Endothelial cell of umbilical vein (primary cell): ENCODE data around the gene SLAMF1. TPM values are rescaled to one million over a fixed set of nuclear protein-coding genes. Genes with fewer than 3 reads are reported as not detected.

Source experiments
- BruUV-seq: library from RNA; stranded (reverse); fragments of 400-500 nt; replicated peaks from 2 replicates; lab custom pipeline; 2021; lab: Mats Ljungman, UMichigan
- CTCF ChIA-PET: fragments of 300-600, 350-600 bp; sonication (Branson Sonifier 250); formaldehyde crosslinking; loops from one replicate; lab custom pipeline; 2021; ENCODE audit warnings: antibody characterized with exemption, inconsistent platforms; lab: Charles Lee
- POLR2A ChIA-PET: fragments of 300-600, 350-600 bp; sonication (Branson Sonifier 250); formaldehyde crosslinking; loops from one replicate; lab custom pipeline; 2021; ENCODE audit warnings: antibody characterized with exemption, inconsistent platforms; lab: Charles Lee
- DNase-seq: peaks from one replicate; pipeline ENCODE4 v3.0.0-alpha.2; 2011; ENCODE audit warnings: low read depth, low spot score
- FAIRE-seq: peaks from 2 replicates; lab custom pipeline; 2011; peaks lifted over from hg19 to GRCh38; lab: Jason Lieb, UNC
- H2AFZ ChIP-seq: 2 replicates; pipeline ENCODE4 v1.6.0; 2012; ENCODE audit warnings: low read depth, low read length, control low read depth, inconsistent platforms
- H3K27ac ChIP-seq: 2 replicates; pipeline ENCODE4 v1.5.1; 2011; ENCODE audit warnings: low read depth, mild to moderate bottlenecking, control low read depth, low read length, moderate library complexity; ENCODE audit not compliant: insufficient read depth
- H3K27me3 ChIP-seq, 2 experiments: 2 replicates each; pipeline versions ENCODE4 v1.6.0 to v1.6.1; 2011; ENCODE audit warnings: low read length in 2 of 2, mixed read lengths in 1 of 2; ENCODE audit not compliant: control insufficient read depth in 2 of 2, insufficient read depth in 2 of 2
- H3K36me3 ChIP-seq, 2 experiments: 2 replicates in 1 of 2; 3 replicates in 1 of 2; pipeline ENCODE4 v1.5.1; 2011; ENCODE audit warnings: low read length in 2 of 2, mild to moderate bottlenecking in 1 of 2, moderate library complexity in 1 of 2; ENCODE audit not compliant: control insufficient read depth in 2 of 2, insufficient read depth in 2 of 2; ENCODE audit errors: extremely low read depth in 1 of 2
- H3K4me1 ChIP-seq: 3 replicates; pipeline ENCODE4 v1.5.1; 2011; ENCODE audit warnings: mild to moderate bottlenecking, low read length; ENCODE audit not compliant: control insufficient read depth, insufficient read depth; ENCODE audit errors: extremely low read depth
- H3K4me2 ChIP-seq: 2 replicates; pipeline ENCODE4 v1.6.1; 2011; ENCODE audit warnings: low read length, control low read depth, mixed read lengths; ENCODE audit not compliant: insufficient read depth
- H3K4me3 ChIP-seq, 3 experiments: fragments of 200-600 bp in 1 of 3; sonication (generic), shearing (Covaris generic) in 1 of 3; replicated peaks in 1 of 3; 2 replicates each; pipeline ENCODE4 v1.5.1; 2011 to 2016; ENCODE audit warnings: control low read depth in 3 of 3, low read length in 3 of 3, mild to moderate bottlenecking in 2 of 3, inconsistent platforms in 1 of 3, low read depth in 1 of 3, moderate library complexity in 1 of 3; ENCODE audit not compliant: insufficient read depth in 1 of 3
- H3K79me2 ChIP-seq: 2 replicates; pipeline ENCODE4 v1.6.0; 2012; ENCODE audit warnings: low read length, inconsistent platforms; ENCODE audit not compliant: control insufficient read depth, insufficient read depth
- H3K9ac ChIP-seq: replicated peaks from 2 replicates; pipeline ENCODE3; 2011; ENCODE audit warnings: low read length, control low read depth; ENCODE audit not compliant: insufficient read depth; ENCODE audit errors: extremely low read depth
- H3K9me1 ChIP-seq: replicated peaks from 3 replicates; pipeline ENCODE4 v1.6.0; 2011; ENCODE audit warnings: mild to moderate bottlenecking, low read length; ENCODE audit not compliant: control insufficient read depth, insufficient read depth; ENCODE audit errors: extremely low read depth
- H3K9me3 ChIP-seq: replicated peaks from 2 replicates; pipeline ENCODE4 v1.5.1; 2012; ENCODE audit warnings: low read length, inconsistent platforms; ENCODE audit not compliant: control insufficient read depth, insufficient read depth
- H4K20me1 ChIP-seq: replicated peaks from 2 replicates; pipeline ENCODE3; 2011; ENCODE audit warnings: mild to moderate bottlenecking, low read length; ENCODE audit not compliant: control insufficient read depth, insufficient read depth; ENCODE audit errors: extremely low read depth
- CTCF ChIP-seq, 2 donors: IDR thresholded peaks; 1 replicate in 1 of 2; 2 replicates in 1 of 2; pipeline ENCODE4 v1.5.1; 2011; ENCODE audit warnings: low read length in 2 of 2, mild to moderate bottlenecking in 2 of 2, moderate library complexity in 2 of 2, control low read depth in 1 of 2, inconsistent platforms in 1 of 2, low read depth in 1 of 2; ENCODE audit not compliant: insufficient read depth in 1 of 2; ENCODE audit errors: extremely low read depth in 1 of 2
- EZH2 ChIP-seq: IDR thresholded peaks from 2 replicates; pipeline ENCODE4 v1.6.1; 2012; ENCODE audit warnings: borderline replicate concordance, low read depth, mild to moderate bottlenecking, moderate library complexity, low read length, inconsistent platforms; ENCODE audit not compliant: severe bottlenecking
- FOS ChIP-seq: IDR thresholded peaks from 2 replicates; pipeline ENCODE4 v1.6.1; 2011; ENCODE audit warnings: mild to moderate bottlenecking, low read length, moderate library complexity, borderline replicate concordance; ENCODE audit not compliant: insufficient read depth
- GATA2 ChIP-seq: IDR thresholded peaks from 2 replicates; pipeline ENCODE4 v1.7.0; 2011; ENCODE audit warnings: low read depth, mild to moderate bottlenecking, moderate library complexity, mixed read lengths, low read length; ENCODE audit not compliant: insufficient read length, insufficient read depth
- JUN ChIP-seq: IDR thresholded peaks from 2 replicates; pipeline ENCODE4 v1.6.1; 2011; ENCODE audit warnings: borderline replicate concordance, low read depth; ENCODE audit not compliant: insufficient read length, insufficient read depth
- MAX ChIP-seq: IDR thresholded peaks from 2 replicates; pipeline ENCODE4 v1.6.1; 2011; ENCODE audit not compliant: insufficient read depth, insufficient read length
- MYC ChIP-seq: IDR thresholded peaks from one replicate; pipeline ENCODE4 v1.6.1; 2011; ENCODE audit warnings: mild to moderate bottlenecking, low read depth, low read length
- POLR2A ChIP-seq: IDR thresholded peaks from 2 replicates; pipeline ENCODE4 v1.6.1; 2012; ENCODE audit warnings: low read depth, mild to moderate bottlenecking, control low read depth, low read length
- POLR2AphosphoS5 ChIP-seq: IDR thresholded peaks from 2 replicates; pipeline ENCODE4 v1.6.1; 2012; ENCODE audit warnings: low read depth, mild to moderate bottlenecking, control low read depth, low read length, moderate library complexity; ENCODE audit not compliant: insufficient read depth
- dilution Hi-C: fragments of 300-500 bp; cut with MboI; formaldehyde crosslinking; loops from one replicate; pipeline ENCODE4 v1.15.0; 2019; ENCODE audit warnings: low sequenced_read_pairs; ENCODE audit not compliant: extremely low pct_ligation_motif_present
- intact Hi-C: fragments of 100-400 bp; cut with micrococcal nuclease; formaldehyde crosslinking; loops from one replicate; pipeline ENCODE4 v1.10.0; 2022
- polyA plus RNA-seq, 4 experiments: library from polyadenylated mRNA; depleted of rRNA in 3 of 4; stranded (reverse) in 3 of 4; unstranded in 1 of 4; fragments of >200 nt; gene quantifications; 2 replicates each; pipeline versions ENCODE4 v1.2.1 to v1.2.3, GENCODE V29; 2011 to 2012; ENCODE audit warnings: missing spikeins in 1 of 4
- total RNA-seq: library from RNA; stranded (reverse); gene quantifications from 2 replicates; pipeline ENCODE4 v1.2.3, GENCODE V29; 2021

The SLAMF1 gene
- total and polyA plus RNA-seq, 2 donors (not counting 3 experiments of a cell fraction or from before 2014, with no cell fraction given) = not detected

GRCh38 chr1:160638926-160639325 lies 7.9 kb downstream of the SLAMF1 start:
- BruUV-seq = no TSS peak

More at GRCh38 chr1:160638926-160639325, 7.9 kb downstream of the SLAMF1 start:
- TF ChIP-seq MYC = no peak
- no peak for TF ChIP-seq POLR2A
- no peak for TF ChIP-seq JUN
- TF ChIP-seq EZH2 = no peak
- TF ChIP-seq FOS = no peak
- TF ChIP-seq CTCF (IDR thresholded peaks at IDR 0.05; ENCODE audit: extremely low read depth in 1 of 2, insufficient read depth in 1 of 2, low read depth in 1 of 2, low read length in 2 of 2) = no peak
- TF ChIP-seq POLR2AphosphoS5 = no peak
- TF ChIP-seq MAX = no peak
- TF ChIP-seq GATA2 = no peak
- H3K4me2 ChIP-seq = no peak overlapping the region
- ChIA-PET POLR2A (no interaction called here), CTCF (interaction anchor here (1.9 kb wide), 1 partner anchor 36 kb away, joined by 8 read pairs; no protein-coding TSS in a partner anchor)
- H3K9ac ChIP-seq = no peak overlapping the region
- no peak overlapping the region for H2AFZ ChIP-seq
- FAIRE-seq (no peak), DNase-seq (no peak)
- no peaks in the 10 kb centered on the region for H3K36me3 ChIP-seq
- H3K9me1 ChIP-seq = no peaks in the 10 kb centered on the region
- dilution Hi-C loops = no loop called here
- H3K4me1 ChIP-seq = peaks cover 9% of the 10 kb centered on the region
- no peaks in the 10 kb centered on the region for H3K79me2 ChIP-seq
- H3K27me3 ChIP-seq = no peaks in the 10 kb centered on the region
- H4K20me1 ChIP-seq = no peaks in the 10 kb centered on the region
- H3K9me3 ChIP-seq = no peaks in the 10 kb centered on the region
- no peak overlapping the region for H3K4me3 ChIP-seq
- intact Hi-C loops = no loop called here
- H3K27ac ChIP-seq = no peak overlapping the region
